Lower leg skin (tissue), 4 donors: ENCODE results near the gene NAV2. TPM values are rescaled to one million over a fixed set of nuclear protein-coding genes. Genes with fewer than 3 reads are reported as not detected.

ENCODE experiments used
- DNase-seq, 2 donors: peaks; one replicate each; pipeline ENCODE4 v3.0.0-alpha.2; 2019; ENCODE audit warnings: low spot score in 2 of 2
- H3K4me3 ChIP-seq: fragments of 200-600 bp; sonication (generic); 2 replicates; pipeline ENCODE4 v1.5.1; 2017; ENCODE audit warnings: mild to moderate bottlenecking, low read depth; ENCODE audit not compliant: poor library complexity, severe bottlenecking
- CTCF ChIP-seq, 3 donors: fragments of 450-650 bp; IDR thresholded peaks; one replicate each; pipeline ENCODE4 v1.5.1; 2016; ENCODE audit warnings: antibody characterized with exemption in 3 of 3, mild to moderate bottlenecking in 3 of 3, moderate library complexity in 2 of 3
- POLR2A ChIP-seq, 2 donors: fragments of 450-650 bp; IDR thresholded peaks; one replicate each; pipeline ENCODE4 v1.6.1; 2016 to 2017; ENCODE audit warnings: antibody characterized with exemption in 2 of 2, mild to moderate bottlenecking in 1 of 2, moderate library complexity in 1 of 2
- WGBS, 2 donors: methylation state at CpG; one replicate each; pipeline ENCODE4 v1.1.5; 2018; 5-methylcytosine and 5-hydroxymethylcytosine counted together
- intact Hi-C: fragments of 100-400 bp; cut with DNase I; formaldehyde crosslinking; loops from one replicate; pipeline ENCODE4 v1.15.0; 2023; ENCODE audit warnings: low total_unique reads
- total RNA-seq, 4 donors: library from RNA; depleted of rRNA; stranded (reverse); fragments of >200 nt; gene quantifications; one replicate each; pipeline ENCODE4 v1.1.0, GENCODE V29; 2016

NAV2 gene
- total RNA-seq, 4 donors from 2014 or later = 5.8 to 30.7 (median 21.0) TPM

GRCh38 chr11:19724765-19725164 is 12.1 kb downstream of the NAV2 start:
- no peak overlapping the region for H3K4me3 ChIP-seq
- WGBS, 2 donors = 84 to 85% methylated on average over 2 of the region's 2 CpGs
- TF ChIP-seq POLR2A (IDR thresholded peaks at IDR 0.05) (no peak), CTCF (IDR thresholded peaks at IDR 0.05) (no peak)
- intact Hi-C loops = no loop called here
- no peak for DNase-seq

- 63 to 68% methylated on average over 12 of the region's 12 CpGs for WGBS, 2 donors
- DNase-seq = no peak
- TF ChIP-seq CTCF (IDR thresholded peaks at IDR 0.05) = no peak
- no peak for TF ChIP-seq POLR2A (IDR thresholded peaks at IDR 0.05)
These were observed 12.9 kb downstream of the NAV2 start for GRCh38 chr11:19725379-19726079.

GRCh38 chr11:19727246-19727645 is 14.6 kb downstream of the NAV2 start:
- TF ChIP-seq POLR2A (IDR thresholded peaks at IDR 0.05) (no peak), CTCF (IDR thresholded peaks at IDR 0.05) (no peak)
- no peak for DNase-seq
- 100% methylated on average over 1 of the region's 1 CpG for WGBS, 2 donors
- intact Hi-C loops = no loop called here
- H3K4me3 ChIP-seq = no peak overlapping the region

More at GRCh38 chr11:19725379-19726079, 12.9 kb downstream of the NAV2 start:
- H3K4me3 ChIP-seq = no peak overlapping the region
- intact Hi-C loops = no loop called here

- no peak for DNase-seq
- intact Hi-C loops = no loop called here
- WGBS, 2 donors = 80 to 93% methylated on average over 4 of the region's 4 CpGs
- TF ChIP-seq CTCF (IDR thresholded peaks at IDR 0.05) (no peak), POLR2A (IDR thresholded peaks at IDR 0.05) (no peak)
- no peak overlapping the region for H3K4me3 ChIP-seq
These were observed 15.8 kb downstream of the NAV2 start for GRCh38 chr11:19728436-19728835.

- DNase-seq = no peak
- WGBS, 2 donors = 84 to 96% methylated on average over 2 of the region's 2 CpGs
- intact Hi-C loops = no loop called here
These were observed 16.5 kb downstream of the NAV2 start for GRCh38 chr11:19729141-19729540.

More at GRCh38 chr11:19729141-19729540, 16.5 kb downstream of the NAV2 start:
- TF ChIP-seq CTCF (IDR thresholded peaks at IDR 0.05) (no peak), POLR2A (IDR thresholded peaks at IDR 0.05) (no peak)
- H3K4me3 ChIP-seq = no peak overlapping the region
